GM03348 (cell line): ENCODE measurements around the gene BARHL1.
"Not testable (repeated sequence)": the region's sequence is repeated elsewhere in the genome, so short reads cannot be mapped to it uniquely, and the experiment has no call there.

ENCODE experiments used
- DNase-seq: peaks from one replicate; pipeline ENCODE4 v3.0.0; 2012; ENCODE audit warnings: low spot score

The BARHL1 gene

GRCh38 chr9:132556714-132557113 is 25.7 kb upstream of the BARHL1 start:
- DNase-seq = no peak

- no peak for DNase-seq
Measured at GRCh38 chr9:132557159-132557558, 25.2 kb upstream of the BARHL1 start.

GRCh38 chr9:132559711-132560110 is 22.7 kb upstream of the BARHL1 start:
- no peak for DNase-seq

- no peak for DNase-seq
Measured at GRCh38 chr9:132560616-132561202, 21.7 kb upstream of the BARHL1 start.

GRCh38 chr9:132562306-132562573 is 20.2 kb upstream of the BARHL1 start:
- DNase-seq = no peak

GRCh38 chr9:132564526-132564925 is 17.9 kb upstream of the BARHL1 start:
- DNase-seq = no peak

- DNase-seq = not testable (repeated sequence)
Measured at GRCh38 chr9:132568787-132569186, 13.6 kb upstream of the BARHL1 start.

- no peak for DNase-seq
Measured at GRCh38 chr9:132571806-132572600, 10.4 kb upstream of the BARHL1 start.

GRCh38 chr9:132572921-132573320 is 9.5 kb upstream of the BARHL1 start:
- peak; percentile 58 for DNase-seq

- peak; percentile 93 for DNase-seq
Measured at GRCh38 chr9:132575005-132575609, 7.3 kb upstream of the BARHL1 start.

- no peak for DNase-seq
Measured at GRCh38 chr9:132575811-132576210, 6.6 kb upstream of the BARHL1 start.

GRCh38 chr9:132577119-132577518 is 5.3 kb upstream of the BARHL1 start:
- DNase-seq = no peak

GRCh38 chr9:132578367-132578932 is 4.0 kb upstream of the BARHL1 start:
- no peak for DNase-seq

GRCh38 chr9:132579427-132579798 is 3.0 kb upstream of the BARHL1 start:
- DNase-seq = no peak

GRCh38 chr9:132582786-132583583 is 579 bp downstream of the BARHL1 start:
- no peak for DNase-seq

- no peak for DNase-seq
Measured at GRCh38 chr9:132583584-132584304, 1.3 kb downstream of the BARHL1 start.

GRCh38 chr9:132584601-132585560 is 2.5 kb downstream of the BARHL1 start:
- no peak for DNase-seq

- no peak for DNase-seq
Measured at GRCh38 chr9:132585954-132586829, 3.8 kb downstream of the BARHL1 start.

- no peak for DNase-seq
Measured at GRCh38 chr9:132586830-132587591, 4.6 kb downstream of the BARHL1 start.
